Body of pancreas (tissue), 4 donors: ENCODE data around the gene ZNF521. TPM values are rescaled to one million over a fixed set of nuclear protein-coding genes. Genes with fewer than 3 reads are reported as not detected.

Experiments used
- ATAC-seq: fragments of 150-250 bp; one replicate; pipeline ENCODE4 v1.9.1; 2016
- DNase-seq, 4 donors: peaks; one replicate each; pipeline ENCODE4 v3.0.0-alpha.2; 2019
- H3K27ac ChIP-seq, 4 donors: fragments of 200-600 bp; sonication (generic); 1 replicate in 3 of 4; 2 replicates in 1 of 4; pipeline versions ENCODE4 v1.5.1 to v1.6.1; 2016 to 2019; ENCODE audit warnings: mild to moderate bottlenecking in 1 of 4, mixed read lengths in 1 of 4, moderate library complexity in 1 of 4
- H3K27me3 ChIP-seq, 2 donors: fragments of 200-600 bp; sonication (generic); one replicate each; pipeline ENCODE4 v1.6.0; 2016; ENCODE audit warnings: mild to moderate bottlenecking in 1 of 2
- H3K36me3 ChIP-seq, 2 donors: fragments of 200-600 bp; sonication (generic); replicated peaks in 1 of 2; 2 replicates each; pipeline ENCODE4 v1.5.1; 2016; ENCODE audit warnings: low read depth in 2 of 2; ENCODE audit not compliant: insufficient read depth in 1 of 2
- H3K4me1 ChIP-seq: fragments of 200-600 bp; sonication (generic); one replicate; pipeline ENCODE4 v1.6.0; 2016
- H3K4me3 ChIP-seq, 2 donors: fragments of 200-600 bp; sonication (generic); 1 replicate in 1 of 2; 2 replicates in 1 of 2; pipeline ENCODE4 v1.5.1; 2016 to 2019
- H3K9me3 ChIP-seq, 3 donors: fragments of 200-600 bp; sonication (generic); 1 replicate in 2 of 3; 2 replicates in 1 of 3; pipeline ENCODE4 v1.5.1; 2016
- CTCF ChIP-seq, 7 experiments: fragments of 450-650 bp in 4 of 7; fragments of 200-600 bp in 3 of 7; sonication (generic) in 3 of 7; IDR thresholded peaks; one replicate each; pipeline ENCODE4 v1.5.1; 2016 to 2019; ENCODE audit warnings: antibody characterized with exemption in 7 of 7
- POLR2A ChIP-seq, 3 donors: fragments of 450-650 bp; IDR thresholded peaks; one replicate each; pipeline ENCODE4 v1.6.1; 2016; ENCODE audit warnings: antibody characterized with exemption in 3 of 3, mild to moderate bottlenecking in 2 of 3
- WGBS, 2 donors: methylation state at CpG; one replicate each; pipeline ENCODE4 v1.1.5; 2017; 5-methylcytosine and 5-hydroxymethylcytosine counted together
- intact Hi-C: fragments of 100-400 bp; cut with DNase I; formaldehyde crosslinking; loops from one replicate; pipeline ENCODE4 v1.15.1; 2023
- total RNA-seq, 2 donors: library from RNA; depleted of rRNA; stranded (reverse); fragments of >200 nt; gene quantifications; one replicate each; pipeline ENCODE4 v1.1.0, GENCODE V29; 2016

Gene ZNF521
- total RNA-seq, 2 donors from 2014 or later, result 3.3 to 17.4 TPM

GRCh38 chr18:25047421-25047820 lies 304.5 kb downstream of the ZNF521 start:
- no peaks in the 10 kb centered on the region for H3K27me3 ChIP-seq
- DNase-seq, result no peak
- no peak for ATAC-seq
- no peaks in the 10 kb centered on the region for H3K9me3 ChIP-seq
- intact Hi-C loops, result no loop called here
- TF ChIP-seq POLR2A (IDR thresholded peaks at IDR 0.05) (no peak), CTCF (IDR thresholded peaks at IDR 0.05) (no peak)
- H3K36me3 ChIP-seq, result no peaks in the 10 kb centered on the region
- no peak overlapping the region for H3K27ac ChIP-seq
- no peak overlapping the region for H3K4me3 ChIP-seq
- WGBS, 2 donors, result 50 to 74% methylated on average over 3 of the region's 3 CpGs
- H3K4me1 ChIP-seq, result no peaks in the 10 kb centered on the region

- intact Hi-C loops, result no loop called here
- TF ChIP-seq CTCF (IDR thresholded peaks at IDR 0.05) (no peak), POLR2A (IDR thresholded peaks at IDR 0.05) (no peak)
- Histone ChIP-seq H3K4me3 (no peak overlapping the region), H3K27ac (no peak overlapping the region), H3K36me3 (no peaks in the 10 kb centered on the region), H3K27me3 (no peaks in the 10 kb centered on the region), H3K4me1 (no peaks in the 10 kb centered on the region), H3K9me3 (no peaks in the 10 kb centered on the region)
- DNase-seq (no peak), ATAC-seq (no peak)
- 27 to 47% methylated on average over 2 of the region's 2 CpGs for WGBS, 2 donors
Measured at GRCh38 chr18:25044694-25045093, 307.3 kb downstream of the ZNF521 start.

GRCh38 chr18:25043104-25043503 lies 308.9 kb downstream of the ZNF521 start:
- WGBS, 2 donors, result 62 to 75% methylated on average over 4 of the region's 4 CpGs
- Histone ChIP-seq H3K27me3 (no peaks in the 10 kb centered on the region), H3K9me3 (no peaks in the 10 kb centered on the region), H3K4me3 (no peak overlapping the region), H3K4me1 (no peaks in the 10 kb centered on the region), H3K36me3 (no peaks in the 10 kb centered on the region), H3K27ac (no peak overlapping the region)
- intact Hi-C loops, result no loop called here
- no peak for DNase-seq
- ATAC-seq, result no peak
- no peak for TF ChIP-seq CTCF (IDR thresholded peaks at IDR 0.05)
- TF ChIP-seq POLR2A (IDR thresholded peaks at IDR 0.05), result no peak

- no peaks in the 10 kb centered on the region for H3K9me3 ChIP-seq
- TF ChIP-seq POLR2A (IDR thresholded peaks at IDR 0.05) (no peak), CTCF (IDR thresholded peaks at IDR 0.05) (no peak)
- ATAC-seq, result no peak
- no peak overlapping the region for H3K4me3 ChIP-seq
- no peaks in the 10 kb centered on the region for H3K36me3 ChIP-seq
- H3K27me3 ChIP-seq, result no peaks in the 10 kb centered on the region
- WGBS, 2 donors, result 21% methylated on average over 4 of the region's 4 CpGs
- no peaks in the 10 kb centered on the region for H3K4me1 ChIP-seq
- no peak overlapping the region for H3K27ac ChIP-seq
- no peak for DNase-seq
- intact Hi-C loops, result no loop called here
Measured at GRCh38 chr18:25042641-25043051, 309.3 kb downstream of the ZNF521 start.

- WGBS, 2 donors, result 70 to 84% methylated on average over 3 of the region's 3 CpGs
- DNase-seq, result no peak
- Histone ChIP-seq H3K9me3 (no peaks in the 10 kb centered on the region), H3K27ac (no peak overlapping the region), H3K4me3 (no peak overlapping the region), H3K36me3 (no peaks in the 10 kb centered on the region), H3K27me3 (no peaks in the 10 kb centered on the region), H3K4me1 (no peaks in the 10 kb centered on the region)
- intact Hi-C loops, result no loop called here
- ATAC-seq, result no peak
- TF ChIP-seq CTCF (IDR thresholded peaks at IDR 0.05), result no peak
- no peak for TF ChIP-seq POLR2A (IDR thresholded peaks at IDR 0.05)
Measured at GRCh38 chr18:25039781-25040180, 312.2 kb downstream of the ZNF521 start.
